Measurements from ENCODE around the gene ARFGAP2.

GRCh38 chr11:47148270-47148669, 28.4 kb downstream of the ARFGAP2 start:
- TF ChIP-seq CTCF (optimal IDR thresholded peaks at IDR 0.05 in 1 of 3, IDR thresholded peaks at IDR 0.05 in 1 of 3, conservative IDR thresholded peaks at IDR 0.05 in 1 of 3; ENCODE audit: extremely low read depth in 1 of 3, insufficient read depth in 2 of 3, low read length in 3 of 3) (no peak), EZH2 (IDR thresholded peaks at IDR 0.05; ENCODE audit: low read length) (no peak)
